ENCODE data around the gene FBN1.

Gene FBN1

GRCh38 chr15:48617619-48618018 is 27.9 kb downstream of the FBN1 start:
- DNase-seq: no peak

GRCh38 chr15:48616216-48616615 is 29.3 kb downstream of the FBN1 start:
- no peak for DNase-seq

- DNase-seq: no peak
Measured at GRCh38 chr15:48614051-48614450, 31.5 kb downstream of the FBN1 start.

GRCh38 chr15:48609486-48609885 is 36.0 kb downstream of the FBN1 start:
- no peak for DNase-seq

GRCh38 chr15:48607846-48608245 is 37.7 kb downstream of the FBN1 start:
- DNase-seq: no peak

GRCh38 chr15:48604567-48604966 is 40.9 kb downstream of the FBN1 start:
- DNase-seq: no peak

- DNase-seq: no peak
Measured at GRCh38 chr15:48603922-48604321, 41.6 kb downstream of the FBN1 start.

- no peak for DNase-seq
Measured at GRCh38 chr15:48603123-48603500, 42.4 kb downstream of the FBN1 start.

- no peak for DNase-seq
Measured at GRCh38 chr15:48602358-48603122, 43.0 kb downstream of the FBN1 start.

GRCh38 chr15:48601095-48601494 is 44.4 kb downstream of the FBN1 start:
- no peak for DNase-seq

- DNase-seq: no peak
Measured at GRCh38 chr15:48596841-48597240, 48.7 kb downstream of the FBN1 start.

- no peak for DNase-seq
Measured at GRCh38 chr15:48596415-48596814, 49.1 kb downstream of the FBN1 start.

GRCh38 chr15:48595981-48596380 is 49.5 kb downstream of the FBN1 start:
- DNase-seq: no peak

GRCh38 chr15:48592933-48593332 is 52.6 kb downstream of the FBN1 start:
- DNase-seq: no peak

GRCh38 chr15:48592221-48592731 is 53.2 kb downstream of the FBN1 start:
- no peak for DNase-seq

- DNase-seq: no peak
Measured at GRCh38 chr15:48590723-48591122, 54.8 kb downstream of the FBN1 start.

- DNase-seq: no peak
Measured at GRCh38 chr15:48584812-48585563, 60.5 kb downstream of the FBN1 start.

- no peak for DNase-seq
Measured at GRCh38 chr15:48584090-48584811, 61.3 kb downstream of the FBN1 start.

- no peak for DNase-seq
Measured at GRCh38 chr15:48582452-48583247, 62.9 kb downstream of the FBN1 start.

- no peak for DNase-seq
Measured at GRCh38 chr15:48581219-48581618, 64.3 kb downstream of the FBN1 start.

- DNase-seq: no peak
Measured at GRCh38 chr15:48580736-48581135, 64.8 kb downstream of the FBN1 start.

GRCh38 chr15:48579945-48580671 is 65.4 kb downstream of the FBN1 start:
- DNase-seq: no peak
